Measurements from ENCODE around the gene ABI1. TPM values are rescaled to one million over a fixed set of nuclear protein-coding genes. Genes with fewer than 3 reads are reported as not detected.

Gene ABI1
- total and polyA plus RNA-seq, 2 donors (not counting 1 experiment from before 2014, with no cell fraction given): 29.4 to 74.3 TPM

- Histone ChIP-seq H3K27ac (ENCODE audit: insufficient read depth, low read length) (no peak overlapping the region), H2AFZ (ENCODE audit: low read length) (no peak overlapping the region), H3K4me3 (replicated peaks in 1 of 4; ENCODE audit: control extremely low read depth in 1 of 4, insufficient read depth in 1 of 4, low read depth in 3 of 4, low read length in 4 of 4) (no peak overlapping the region), H4K20me1 (ENCODE audit: control insufficient read depth, extremely low read depth, insufficient read depth, low read length) (no peaks in the 10 kb centered on the region), H3K9ac (ENCODE audit: insufficient read depth, low read length) (no peak overlapping the region), H3K4me2 (ENCODE audit: extremely low read depth, insufficient read depth, low read length) (no peak overlapping the region), H3K4me1 (ENCODE audit: control insufficient read depth, extremely low read depth, insufficient read depth, low read length) (no peaks in the 10 kb centered on the region), H3K36me3 (ENCODE audit: control insufficient read depth, insufficient read depth, low read length) (no peaks in the 10 kb centered on the region), H3K27me3 (ENCODE audit: control insufficient read depth, insufficient read depth, low read length) (no peaks in the 10 kb centered on the region), H3K9me3 (ENCODE audit: control insufficient read depth, insufficient read depth, low read depth, low read length) (no peaks in the 10 kb centered on the region), H3K79me2 (ENCODE audit: control insufficient read depth, insufficient read depth, low read length) (no peaks in the 10 kb centered on the region)
- peak; percentile 67 to 77 for TF ChIP-seq CTCF (conservative IDR thresholded peaks at IDR 0.05 in 1 of 2, IDR thresholded peaks at IDR 0.05 in 1 of 2; ENCODE audit: low read depth in 1 of 2, low read length in 2 of 2)
- TF ChIP-seq EZH2 (IDR thresholded peaks at IDR 0.05; ENCODE audit: low read length, missing control alignments): no peak
- DNase-seq (ENCODE audit: low read depth in 2 of 2): peak; percentile 70 to 74
Measured at GRCh38 chr10:26725837-26726727, 134.7 kb downstream of the ABI1 start.

- Histone ChIP-seq H3K27ac (ENCODE audit: insufficient read depth, low read length) (no peak overlapping the region), H3K9me3 (ENCODE audit: control insufficient read depth, insufficient read depth, low read depth, low read length) (no peaks in the 10 kb centered on the region), H3K9ac (ENCODE audit: insufficient read depth, low read length) (no peak overlapping the region), H3K79me2 (ENCODE audit: control insufficient read depth, insufficient read depth, low read length) (no peaks in the 10 kb centered on the region), H2AFZ (ENCODE audit: low read length) (no peak overlapping the region), H4K20me1 (ENCODE audit: control insufficient read depth, extremely low read depth, insufficient read depth, low read length) (no peaks in the 10 kb centered on the region), H3K4me3 (replicated peaks in 1 of 4; ENCODE audit: control extremely low read depth in 1 of 4, insufficient read depth in 1 of 4, low read depth in 3 of 4, low read length in 4 of 4) (no peak overlapping the region), H3K36me3 (ENCODE audit: control insufficient read depth, insufficient read depth, low read length) (no peaks in the 10 kb centered on the region), H3K4me1 (ENCODE audit: control insufficient read depth, extremely low read depth, insufficient read depth, low read length) (no peaks in the 10 kb centered on the region), H3K27me3 (ENCODE audit: control insufficient read depth, insufficient read depth, low read length) (no peaks in the 10 kb centered on the region), H3K4me2 (ENCODE audit: extremely low read depth, insufficient read depth, low read length) (no peak overlapping the region)
- no peak for DNase-seq (ENCODE audit: low read depth in 2 of 2)
- TF ChIP-seq EZH2 (IDR thresholded peaks at IDR 0.05; ENCODE audit: low read length, missing control alignments) (no peak), CTCF (conservative IDR thresholded peaks at IDR 0.05 in 1 of 2, IDR thresholded peaks at IDR 0.05 in 1 of 2; ENCODE audit: low read depth in 1 of 2, low read length in 2 of 2) (no peak)
Measured at GRCh38 chr10:26723016-26723415, 137.7 kb downstream of the ABI1 start.

DNA sequence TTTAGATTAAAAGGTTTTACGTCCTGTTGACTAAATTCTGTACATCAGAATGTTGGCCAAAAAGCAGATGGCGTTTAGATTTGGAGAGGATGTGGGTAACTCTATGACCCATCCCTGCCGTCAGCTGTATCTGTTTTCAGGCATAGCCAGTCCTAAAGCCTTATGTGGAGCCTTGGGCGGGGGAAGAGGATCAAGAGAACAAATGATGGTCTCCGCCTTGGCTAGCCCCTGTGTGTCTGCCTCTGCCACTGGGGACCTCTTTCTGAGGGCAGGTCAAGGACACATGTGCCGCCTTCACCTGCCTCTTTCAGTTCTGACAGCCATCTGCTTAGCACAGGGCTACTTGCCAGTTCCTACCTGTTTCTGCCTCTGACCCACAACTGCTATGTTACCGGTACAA, 139.2 kb downstream of the ABI1 start:
- H2AFZ ChIP-seq (ENCODE audit: low read length): no peak overlapping the region
- no peaks in the 10 kb centered on the region for H3K4me1 ChIP-seq (ENCODE audit: control insufficient read depth, extremely low read depth, insufficient read depth, low read length)
- no peaks in the 10 kb centered on the region for H4K20me1 ChIP-seq (ENCODE audit: control insufficient read depth, extremely low read depth, insufficient read depth, low read length)
- TF ChIP-seq EZH2 (IDR thresholded peaks at IDR 0.05; ENCODE audit: low read length, missing control alignments) (no peak), CTCF (conservative IDR thresholded peaks at IDR 0.05 in 1 of 2, IDR thresholded peaks at IDR 0.05 in 1 of 2; ENCODE audit: low read depth in 1 of 2, low read length in 2 of 2) (no peak)
- H3K79me2 ChIP-seq (ENCODE audit: control insufficient read depth, insufficient read depth, low read length): no peaks in the 10 kb centered on the region
- no peaks in the 10 kb centered on the region for H3K36me3 ChIP-seq (ENCODE audit: control insufficient read depth, insufficient read depth, low read length)
- no peak overlapping the region for H3K27ac ChIP-seq (ENCODE audit: insufficient read depth, low read length)
- H3K4me2 ChIP-seq (ENCODE audit: extremely low read depth, insufficient read depth, low read length): no peak overlapping the region
- no peaks in the 10 kb centered on the region for H3K9me3 ChIP-seq (ENCODE audit: control insufficient read depth, insufficient read depth, low read depth, low read length)
- no peak overlapping the region for H3K4me3 ChIP-seq (replicated peaks in 1 of 4; ENCODE audit: control extremely low read depth in 1 of 4, insufficient read depth in 1 of 4, low read depth in 3 of 4, low read length in 4 of 4)
- H3K9ac ChIP-seq (ENCODE audit: insufficient read depth, low read length): no peak overlapping the region
- H3K27me3 ChIP-seq (ENCODE audit: control insufficient read depth, insufficient read depth, low read length): no peaks in the 10 kb centered on the region
- DNase-seq (ENCODE audit: low read depth in 2 of 2): no peak

Data from fibroblast of lung (primary cell).